Measurements from ENCODE around the gene PTMS. TPM values are rescaled to one million over a fixed set of nuclear protein-coding genes. Genes with fewer than 3 reads are reported as not detected.
A peak's percentile ranks its signal among the peaks of the same experiment; 100 is the strongest.

PTMS gene
- total RNA-seq, 2 experiments from 2014 or later, result 36.2 to 43.5 TPM

DNA sequence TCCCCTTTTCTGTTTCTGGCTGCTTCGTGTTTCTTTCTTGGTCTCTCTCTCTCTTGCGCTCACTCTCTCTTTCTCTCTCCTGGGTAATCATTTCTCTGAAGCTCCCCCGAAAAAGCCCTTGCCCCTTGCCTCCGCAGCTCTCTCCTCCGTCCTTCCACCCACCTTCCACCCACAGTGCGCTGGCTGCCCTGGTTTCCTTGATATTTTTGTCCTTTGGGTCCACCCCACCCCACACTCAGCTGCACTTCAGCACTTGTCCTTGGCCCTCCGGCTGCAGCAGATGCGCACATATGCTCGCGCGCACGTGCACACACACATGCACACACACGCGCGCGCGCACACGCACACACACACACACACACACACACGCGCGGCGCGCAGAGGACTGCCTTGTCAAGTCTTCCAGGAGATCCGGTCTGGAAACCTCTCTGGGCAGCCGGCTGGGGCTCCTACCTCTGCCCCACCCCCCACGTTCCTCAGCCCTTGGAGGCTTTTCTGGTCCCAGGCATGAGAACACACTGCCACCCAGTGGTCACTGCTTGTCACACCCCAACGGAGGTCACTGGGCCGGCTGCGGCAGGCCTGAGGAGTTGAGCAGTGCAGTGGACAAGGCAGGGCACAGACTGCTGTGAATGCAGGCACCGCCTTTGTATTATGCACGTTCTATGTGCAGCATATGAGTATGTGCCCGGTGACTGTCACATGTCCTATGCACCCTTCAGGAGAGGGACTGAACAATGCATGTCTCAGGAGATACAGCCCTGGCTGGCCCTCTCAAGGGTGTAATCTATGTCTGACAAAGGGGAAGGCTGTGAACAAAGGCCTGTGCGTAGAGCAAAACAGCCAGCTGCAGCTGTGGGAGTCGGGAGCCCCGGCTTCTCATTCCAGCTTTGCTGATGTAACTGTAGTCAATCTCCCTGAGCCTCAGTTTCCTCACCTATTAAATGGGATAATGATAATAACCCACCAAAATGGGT lies 12.7 kb downstream of the PTMS start:
- Mint-ChIP-seq H3K4me3 (peak overlapping the region; percentile 90), H3K9me3 (no peaks in the 10 kb centered on the region), H3K27ac (peak overlapping the region; percentile 95), H3K27me3 (no peaks in the 10 kb centered on the region), H3K4me1 (peaks cover 40% of the 10 kb centered on the region), H3K36me3 (peaks cover 24% of the 10 kb centered on the region)
- ATAC-seq (ENCODE audit: low read depth) (peak; percentile 72), DNase-seq (peak; percentile 88)
- POLR2A ChIA-PET, result interaction anchor here (0.7 to 1.5 kb wide), 8 partner anchors 12 to 182 kb away, joined by 3 to 14 read pairs (median 4); partner anchors contain the start of genes MLF2 and PTMS

- DNase-seq (no peak), ATAC-seq (ENCODE audit: low read depth) (no peak)
- peak overlapping the region; percentile 72 for H3K27ac Mint-ChIP-seq
Observed at GRCh38 chr12:6779708-6780432, 13.7 kb downstream of the PTMS start.

DNA sequence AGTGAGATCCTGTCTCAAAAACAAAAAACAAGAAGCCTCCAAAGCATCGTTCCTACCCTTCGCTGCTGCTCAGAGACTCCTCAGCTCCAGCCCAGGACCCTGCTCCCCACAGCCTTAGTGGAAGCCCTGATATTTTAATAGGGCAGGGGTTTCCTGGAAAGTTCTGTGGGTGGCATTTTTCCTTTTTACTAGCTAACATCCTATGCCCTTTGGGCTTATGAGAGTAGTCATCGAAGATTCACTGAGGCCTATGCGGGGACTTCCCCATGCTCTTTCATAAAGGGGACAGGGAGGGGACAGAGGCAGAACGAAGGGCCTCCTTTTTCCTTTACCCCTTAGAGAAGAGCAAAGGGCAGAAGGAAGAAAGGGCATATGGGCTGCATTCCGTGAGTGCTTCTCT lies 14.4 kb downstream of the PTMS start:
- Mint-ChIP-seq H3K27ac (peak overlapping the region; percentile 32), H3K36me3 (peaks cover 14% of the 10 kb centered on the region), H3K9me3 (no peaks in the 10 kb centered on the region), H3K27me3 (no peaks in the 10 kb centered on the region), H3K4me1 (peaks cover 27% of the 10 kb centered on the region), H3K4me3 (no peak overlapping the region)
- POLR2A ChIA-PET, result interaction anchor here (0.6 to 2.7 kb wide), 4 partner anchors 28 to 70 kb away, joined by 3 to 16 read pairs (median 3); partner anchors contain the start of genes CDCA3 and MLF2
- ATAC-seq (ENCODE audit: low read depth) (no peak), DNase-seq (no peak)

More at GRCh38 chr12:6779708-6780432, 13.7 kb downstream of the PTMS start:
- H3K4me1 Mint-ChIP-seq, result peaks cover 34% of the 10 kb centered on the region
- no peak overlapping the region for H3K4me3 Mint-ChIP-seq
- POLR2A ChIA-PET, result interaction anchor here (0.6 to 2.7 kb wide), 4 partner anchors 27 to 319 kb away, joined by 3 to 16 read pairs (median 3); partner anchors contain the start of genes CDCA3 and MLF2
- no peaks in the 10 kb centered on the region for H3K9me3 Mint-ChIP-seq
- peaks cover 19% of the 10 kb centered on the region for H3K36me3 Mint-ChIP-seq
- H3K27me3 Mint-ChIP-seq, result no peaks in the 10 kb centered on the region

DNA sequence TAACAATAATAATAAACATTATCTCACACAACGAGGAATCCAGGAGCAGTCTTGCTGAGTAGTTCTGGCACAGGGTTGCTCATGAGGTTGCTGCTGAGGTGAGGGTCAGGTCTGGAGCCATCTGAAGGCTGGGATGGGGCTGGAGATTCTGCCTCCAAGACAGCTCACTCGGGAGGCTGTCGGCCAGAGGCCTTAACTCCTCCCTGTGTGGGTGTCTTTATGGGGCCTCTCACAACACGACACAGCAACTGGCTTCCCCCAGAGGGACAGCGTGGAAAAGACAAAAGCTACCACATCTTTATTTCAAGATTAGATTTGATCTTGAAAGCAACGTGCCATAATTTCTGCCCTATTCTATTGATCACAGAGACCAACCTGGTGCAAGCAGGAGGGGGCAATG lies 16.0 kb downstream of the PTMS start:
- Mint-ChIP-seq H3K27ac (no peak overlapping the region), H3K27me3 (no peaks in the 10 kb centered on the region), H3K9me3 (no peaks in the 10 kb centered on the region), H3K4me1 (peaks cover 31% of the 10 kb centered on the region), H3K36me3 (peaks cover 9% of the 10 kb centered on the region), H3K4me3 (no peak overlapping the region)
- ATAC-seq (ENCODE audit: low read depth) (no peak), DNase-seq (no peak)
- POLR2A ChIA-PET, result interaction anchor here (0.8 to 2.7 kb wide), 2 partner anchors 29 to 93 kb away, joined by 5 to 16 read pairs; partner anchors contain the start of genes MLF2 and ZNF384

GRCh38 chr12:6782850-6783566 lies 16.8 kb downstream of the PTMS start:
- ATAC-seq (ENCODE audit: low read depth), result no peak
- Mint-ChIP-seq H3K4me1 (peaks cover 31% of the 10 kb centered on the region), H3K27me3 (no peaks in the 10 kb centered on the region), H3K36me3 (peaks cover 7% of the 10 kb centered on the region), H3K27ac (no peak overlapping the region), H3K9me3 (no peaks in the 10 kb centered on the region), H3K4me3 (no peak overlapping the region)
- POLR2A ChIA-PET, result interaction anchor here (1.7 kb wide), 1 partner anchor 30 kb away, joined by 7 read pairs; the partner anchor contains the start of gene MLF2
- no peak for DNase-seq

GRCh38 chr12:6783828-6784227 lies 17.7 kb downstream of the PTMS start:
- H3K4me3 Mint-ChIP-seq, result no peak overlapping the region
- no peak overlapping the region for H3K27ac Mint-ChIP-seq
- DNase-seq (no peak), ATAC-seq (ENCODE audit: low read depth) (no peak)
- no peaks in the 10 kb centered on the region for H3K9me3 Mint-ChIP-seq
- POLR2A ChIA-PET, result interaction anchor here (1.7 kb wide), 1 partner anchor 31 kb away, joined by 7 read pairs; the partner anchor contains the start of gene MLF2
- H3K4me1 Mint-ChIP-seq, result peaks cover 27% of the 10 kb centered on the region
- H3K27me3 Mint-ChIP-seq, result no peaks in the 10 kb centered on the region
- peaks cover under 1% of the 10 kb centered on the region for H3K36me3 Mint-ChIP-seq

DNA sequence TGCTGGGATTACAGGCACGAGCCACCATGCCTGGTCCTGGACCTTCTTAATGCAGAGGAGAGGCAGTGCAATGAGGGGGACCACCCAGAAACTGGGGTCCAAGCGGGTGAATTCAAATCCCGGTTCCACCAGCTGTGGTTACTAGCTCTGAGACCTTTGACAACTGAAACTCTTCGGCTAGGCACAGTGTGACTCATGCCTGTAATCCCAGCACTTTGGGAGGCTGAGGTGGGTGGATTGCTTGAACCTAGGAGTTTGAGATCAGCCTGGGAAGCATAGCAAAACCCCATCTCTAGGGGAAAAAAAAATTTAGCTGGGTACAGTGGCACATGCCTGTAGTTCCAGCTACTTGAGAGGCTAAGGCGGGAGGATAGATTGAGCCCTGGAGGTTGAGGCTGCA lies 18.1 kb downstream of the PTMS start:
- no peak overlapping the region for H3K4me3 Mint-ChIP-seq
- H3K9me3 Mint-ChIP-seq, result no peaks in the 10 kb centered on the region
- H3K4me1 Mint-ChIP-seq, result peaks cover 25% of the 10 kb centered on the region
- H3K36me3 Mint-ChIP-seq, result no peaks in the 10 kb centered on the region
- POLR2A ChIA-PET, result interaction anchor here (1.7 kb wide), 1 partner anchor 31 kb away, joined by 7 read pairs; the partner anchor contains the start of gene MLF2
- DNase-seq (no peak), ATAC-seq (ENCODE audit: low read depth) (no peak)
- peaks cover 1% of the 10 kb centered on the region for H3K27me3 Mint-ChIP-seq
- no peak overlapping the region for H3K27ac Mint-ChIP-seq

- H3K4me1 Mint-ChIP-seq, result peaks cover 27% of the 10 kb centered on the region
Observed at GRCh38 chr12:6784761-6785160, 18.6 kb downstream of the PTMS start.

DNA sequence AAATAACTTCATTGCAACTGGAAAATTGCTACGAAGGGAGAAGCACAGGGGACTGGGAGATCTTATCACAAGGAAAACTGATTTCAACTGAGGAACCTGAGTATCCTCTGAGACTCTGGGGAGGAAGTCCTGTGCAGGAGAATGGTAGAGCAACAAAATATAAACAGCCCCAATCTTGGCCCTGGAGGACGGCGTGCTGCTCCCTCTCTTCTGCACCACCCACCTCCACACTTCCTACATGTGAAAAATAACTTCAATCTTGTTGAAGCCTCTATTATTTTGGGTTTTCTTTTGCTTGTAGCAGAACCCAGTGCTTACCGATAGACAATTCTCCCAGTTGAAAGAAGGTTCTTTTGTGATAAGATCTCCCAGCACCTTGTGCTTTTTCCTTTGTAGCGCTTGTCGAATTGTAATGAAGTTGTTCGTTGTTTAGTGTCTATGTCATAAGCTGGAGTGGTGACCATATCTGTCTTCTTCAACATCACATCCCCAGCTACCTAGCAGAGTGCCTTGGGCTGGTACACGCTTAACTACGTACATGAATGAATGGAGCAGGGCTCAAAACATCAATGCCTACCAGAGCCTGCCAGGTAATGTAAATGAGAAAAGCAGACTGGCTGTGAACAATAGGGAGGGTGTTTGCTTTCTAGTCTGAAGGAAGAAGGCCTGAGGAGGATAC lies 20.4 kb downstream of the PTMS start:
- POLR2A ChIA-PET, result interaction anchor here (1.3 to 1.8 kb wide), 2 partner anchors 34 kb away, joined by 4 to 5 read pairs; partner anchors contain the start of gene MLF2
- H3K36me3 Mint-ChIP-seq, result no peaks in the 10 kb centered on the region
- H3K4me3 Mint-ChIP-seq, result peak overlapping the region; percentile 2
- DNase-seq (no peak), ATAC-seq (ENCODE audit: low read depth) (peak; percentile 12)
- H3K27ac Mint-ChIP-seq, result no peak overlapping the region
- H3K27me3 Mint-ChIP-seq, result peaks cover 7% of the 10 kb centered on the region
- H3K9me3 Mint-ChIP-seq, result no peaks in the 10 kb centered on the region
- H3K4me1 Mint-ChIP-seq, result peaks cover 19% of the 10 kb centered on the region

More at GRCh38 chr12:6784761-6785160, 18.6 kb downstream of the PTMS start:
- DNase-seq, result no peak
- POLR2A ChIA-PET, result no interaction called here
- Mint-ChIP-seq H3K36me3 (no peaks in the 10 kb centered on the region), H3K27ac (no peak overlapping the region), H3K9me3 (no peaks in the 10 kb centered on the region), H3K4me3 (no peak overlapping the region), H3K27me3 (peaks cover 6% of the 10 kb centered on the region)
- no peak for ATAC-seq (ENCODE audit: low read depth)

GRCh38 chr12:6787309-6787708 lies 21.1 kb downstream of the PTMS start:
- Mint-ChIP-seq H3K9me3 (no peaks in the 10 kb centered on the region), H3K4me1 (peaks cover 26% of the 10 kb centered on the region), H3K36me3 (no peaks in the 10 kb centered on the region), H3K27me3 (peaks cover 8% of the 10 kb centered on the region), H3K27ac (no peak overlapping the region), H3K4me3 (no peak overlapping the region)
- ATAC-seq (ENCODE audit: low read depth) (no peak), DNase-seq (no peak)
- POLR2A ChIA-PET, result interaction anchor here (1.8 kb wide), 1 partner anchor 35 kb away, joined by 5 read pairs; the partner anchor contains the start of gene MLF2

GRCh38 chr12:6788972-6789924 lies 23.1 kb downstream of the PTMS start, which contains the start of gene CD4:
CD4 (plus strand) TSS chr12:6789528; CDS start chr12:6800139, 10,611 bp downstream.
- POLR2A ChIA-PET, result interaction anchor here (0.7 to 1.3 kb wide), 3 partner anchors 16 to 65 kb away, joined by 3 to 6 read pairs (median 4); partner anchors contain the start of gene COPS7A
- H3K27ac Mint-ChIP-seq, result peak within 1 kb of the TSS; percentile 63
- H3K9me3 Mint-ChIP-seq, result no peaks in the 10 kb centered on the region
- peaks cover 11% of the 10 kb centered on the region for H3K27me3 Mint-ChIP-seq
- no peaks in the 10 kb centered on the region for H3K36me3 Mint-ChIP-seq
- no peak within 1 kb of the TSS for H3K4me3 Mint-ChIP-seq
- no peak for ATAC-seq (ENCODE audit: low read depth)
- DNase-seq, result no peak
- H3K4me1 Mint-ChIP-seq, result peaks cover 39% of the 10 kb centered on the region

Measured in activated naive CD8-positive, alpha-beta T cell treated with anti-CD3 and anti-CD28 coated beads, Interleukin-2, amount 10 ng/mL, durations not matched to agents 7 days and 5 days (primary cell).